MM.1S (cell line): ENCODE results near the gene PIK3C2A.

ENCODE experiments used
- DNase-seq: peaks from one replicate; pipeline ENCODE4 v3.0.0-alpha.2; 2015
- H2AFZ ChIP-seq: fragments of 300-600 bp; sonication (generic); 2 replicates; pipeline ENCODE4 v1.6.0; 2016; ENCODE audit warnings: antibody characterized with exemption, low read length
- H3F3A ChIP-seq: fragments of 300-600 bp; sonication (generic); 2 replicates; pipeline ENCODE4 v1.6.1; 2016; ENCODE audit warnings: mild to moderate bottlenecking, antibody characterized with exemption, low read length, moderate library complexity, mixed read lengths; ENCODE audit not compliant: insufficient read depth
- H3K27ac ChIP-seq: fragments of 300-600 bp; sonication (generic); 2 replicates; pipeline ENCODE4 v1.5.1; 2016; ENCODE audit warnings: mild to moderate bottlenecking, low read length
- H3K27me3 ChIP-seq: fragments of 300-600 bp; sonication (generic); replicated peaks from 2 replicates; pipeline ENCODE4 v1.6.0; 2016; ENCODE audit warnings: low read length; ENCODE audit not compliant: insufficient read depth
- H3K36me3 ChIP-seq: fragments of 300-600 bp; sonication (generic); replicated peaks from 2 replicates; pipeline ENCODE4 v1.6.1; 2016; ENCODE audit warnings: mild to moderate bottlenecking, low read length, mixed read lengths; ENCODE audit not compliant: insufficient read depth
- H3K4me1 ChIP-seq: fragments of 300-600 bp; sonication (generic); 2 replicates; pipeline ENCODE4 v1.6.1; 2016; ENCODE audit warnings: low read length, mixed read lengths
- H3K4me2 ChIP-seq: fragments of 300-600 bp; sonication (generic); 2 replicates; pipeline ENCODE4 v1.6.0; 2016; ENCODE audit warnings: low read depth, low read length
- H3K4me3 ChIP-seq: fragments of 300-600 bp; sonication (generic); 2 replicates; pipeline ENCODE4 v1.5.1; 2016; ENCODE audit warnings: low read length, mixed read lengths
- H3K79me2 ChIP-seq: fragments of 300-600 bp; sonication (generic); 2 replicates; pipeline ENCODE4 v1.6.1; 2016; ENCODE audit warnings: mixed run types, low read length, mixed read lengths
- H3K9ac ChIP-seq: fragments of 300-600 bp; sonication (generic); 2 replicates; pipeline ENCODE4 v1.6.1; 2016; ENCODE audit warnings: low read length, mixed read lengths
- H3K9me2 ChIP-seq: fragments of 300-600 bp; sonication (generic); replicated peaks from 2 replicates; pipeline ENCODE4 v1.6.1; 2016; ENCODE audit warnings: mild to moderate bottlenecking, low read length, mixed read lengths; ENCODE audit not compliant: insufficient read depth
- H3K9me3 ChIP-seq: fragments of 300-600 bp; sonication (generic); replicated peaks from 2 replicates; pipeline ENCODE4 v1.6.1; 2016; ENCODE audit warnings: mild to moderate bottlenecking, low read length, mixed read lengths; ENCODE audit not compliant: insufficient read depth
- H4K20me1 ChIP-seq: fragments of 300-600 bp; sonication (generic); 2 replicates; pipeline ENCODE4 v1.6.1; 2016; ENCODE audit warnings: mild to moderate bottlenecking, low read length, moderate library complexity, mixed read lengths; ENCODE audit not compliant: insufficient read depth
- EZH2 ChIP-seq: fragments of 300-600 bp; sonication (generic); optimal IDR thresholded peaks from 2 replicates; pipeline ENCODE3; 2017; ENCODE audit warnings: low read depth, mild to moderate bottlenecking, antibody characterized with exemption, low read length, mixed read lengths
- EZH2phosphoT487 ChIP-seq: fragments of 300-600 bp; sonication (generic); IDR thresholded peaks from 2 replicates; pipeline ENCODE4 v1.6.1; 2018; ENCODE audit warnings: antibody characterized with exemption, low read length
- TF ChIP-seq, protein P1 (sequence below): fragments of 300-600 bp; sonication (generic); IDR thresholded peaks from 2 replicates; pipeline ENCODE4 v1.5.1; 2016; ENCODE audit warnings: antibody characterized with exemption, low read length, mixed read lengths

Gene PIK3C2A

GRCh38 chr11:17179970-17180369, 27.8 kb downstream of the PIK3C2A start:
- TF ChIP-seq, protein P1, sequence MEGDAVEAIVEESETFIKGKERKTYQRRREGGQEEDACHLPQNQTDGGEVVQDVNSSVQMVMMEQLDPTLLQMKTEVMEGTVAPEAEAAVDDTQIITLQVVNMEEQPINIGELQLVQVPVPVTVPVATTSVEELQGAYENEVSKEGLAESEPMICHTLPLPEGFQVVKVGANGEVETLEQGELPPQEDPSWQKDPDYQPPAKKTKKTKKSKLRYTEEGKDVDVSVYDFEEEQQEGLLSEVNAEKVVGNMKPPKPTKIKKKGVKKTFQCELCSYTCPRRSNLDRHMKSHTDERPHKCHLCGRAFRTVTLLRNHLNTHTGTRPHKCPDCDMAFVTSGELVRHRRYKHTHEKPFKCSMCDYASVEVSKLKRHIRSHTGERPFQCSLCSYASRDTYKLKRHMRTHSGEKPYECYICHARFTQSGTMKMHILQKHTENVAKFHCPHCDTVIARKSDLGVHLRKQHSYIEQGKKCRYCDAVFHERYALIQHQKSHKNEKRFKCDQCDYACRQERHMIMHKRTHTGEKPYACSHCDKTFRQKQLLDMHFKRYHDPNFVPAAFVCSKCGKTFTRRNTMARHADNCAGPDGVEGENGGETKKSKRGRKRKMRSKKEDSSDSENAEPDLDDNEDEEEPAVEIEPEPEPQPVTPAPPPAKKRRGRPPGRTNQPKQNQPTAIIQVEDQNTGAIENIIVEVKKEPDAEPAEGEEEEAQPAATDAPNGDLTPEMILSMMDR: no peak
- TF ChIP-seq EZH2 (no peak), EZH2phosphoT487 (no peak)
- no peaks in the 10 kb centered on the region; the same call in 1 of the 2 replicates for H3K36me3 ChIP-seq

DNA sequence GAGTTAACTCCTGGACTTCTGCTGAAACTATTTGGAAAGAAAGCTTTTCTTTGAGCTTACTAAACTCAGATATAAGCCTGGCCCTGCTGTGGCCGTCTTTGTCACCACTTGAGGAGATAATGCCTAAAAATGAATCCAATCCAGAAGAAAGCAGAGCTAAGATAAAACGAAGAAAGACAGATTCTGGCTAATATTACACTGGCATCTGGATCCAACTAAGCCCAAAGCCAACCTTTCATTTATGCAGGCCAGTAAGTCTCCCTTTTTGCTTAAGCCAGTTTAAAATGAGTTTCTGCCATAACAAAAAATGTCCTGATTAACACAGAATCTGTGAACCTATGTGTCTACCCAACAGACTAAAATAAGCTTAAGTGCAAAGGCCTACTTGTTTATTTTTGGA, 34.5 kb downstream of the PIK3C2A start:
- Histone ChIP-seq H3K4me1 (peaks cover 21% of the 10 kb centered on the region), H3K9me2 (no peaks in the 10 kb centered on the region), H3K4me3 (no peak overlapping the region), H3K9me3 (no peaks in the 10 kb centered on the region), H3K79me2 (peaks cover 57% of the 10 kb centered on the region), H3K36me3 (no peaks in the 10 kb centered on the region), H3K27ac (no peak overlapping the region), H3F3A (peaks cover 16% of the 10 kb centered on the region), H3K4me2 (no peak overlapping the region), H4K20me1 (no peaks in the 10 kb centered on the region), H2AFZ (no peak overlapping the region), H3K9ac (no peak overlapping the region), H3K27me3 (no peaks in the 10 kb centered on the region)
- TF ChIP-seq EZH2: no peak
- TF ChIP-seq, protein P1: no peak
- TF ChIP-seq EZH2phosphoT487: no peak
- DNase-seq: no peak

More at GRCh38 chr11:17179970-17180369, 27.8 kb downstream of the PIK3C2A start:
- Histone ChIP-seq H3K4me1 (no peaks in the 10 kb centered on the region), H3K79me2 (peaks cover 60% of the 10 kb centered on the region), H3K9me2 (no peaks in the 10 kb centered on the region), H3K9ac (no peak overlapping the region), H3K9me3 (no peaks in the 10 kb centered on the region), H3K27ac (no peak overlapping the region), H3K4me2 (no peak overlapping the region), H3F3A (no peaks in the 10 kb centered on the region), H3K4me3 (no peak overlapping the region), H4K20me1 (no peaks in the 10 kb centered on the region), H2AFZ (no peak overlapping the region), H3K27me3 (no peaks in the 10 kb centered on the region)
- DNase-seq: no peak

DNA sequence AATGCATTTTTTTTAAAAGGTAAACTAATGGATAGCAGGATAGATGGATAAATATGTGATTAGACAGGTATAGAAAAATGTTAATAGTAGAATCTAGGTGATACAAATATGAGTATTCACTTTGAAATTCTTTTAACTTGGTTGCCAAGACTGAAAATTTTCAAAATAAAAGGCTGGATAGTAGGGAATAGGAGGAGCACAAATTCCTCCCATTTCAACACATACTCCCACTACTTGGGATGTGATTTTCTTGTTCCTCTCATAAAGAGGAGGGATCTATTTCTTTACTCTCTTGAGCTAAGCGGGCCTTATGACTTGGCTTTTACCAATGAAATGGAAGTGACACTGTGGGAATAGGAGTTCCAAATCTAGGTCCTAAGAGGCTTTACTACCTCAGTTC, 35.9 kb downstream of the PIK3C2A start:
- H3K4me1 ChIP-seq: peaks cover 27% of the 10 kb centered on the region
- H3K4me2 ChIP-seq: no peak overlapping the region
- no peaks in the 10 kb centered on the region for H3K9me2 ChIP-seq
- H4K20me1 ChIP-seq: no peaks in the 10 kb centered on the region
- no peak overlapping the region for H3K27ac ChIP-seq
- H3K9ac ChIP-seq: no peak overlapping the region
- peaks cover 65% of the 10 kb centered on the region for H3K79me2 ChIP-seq
- H2AFZ ChIP-seq: no peak overlapping the region
- no peak for DNase-seq
- no peaks in the 10 kb centered on the region for H3K36me3 ChIP-seq
- no peaks in the 10 kb centered on the region for H3K9me3 ChIP-seq
- H3F3A ChIP-seq: peaks cover 16% of the 10 kb centered on the region
- H3K27me3 ChIP-seq: no peaks in the 10 kb centered on the region
- TF ChIP-seq EZH2 (no peak), EZH2phosphoT487 (no peak)
- TF ChIP-seq, protein P1: no peak
- H3K4me3 ChIP-seq: no peak overlapping the region
